ENCODE data around the gene KIF6. TPM values are rescaled to one million over a fixed set of nuclear protein-coding genes. Genes with fewer than 3 reads are reported as not detected.

The KIF6 gene
- 0.20 and 0.31 TPM in 2 replicates for total RNA-seq

GRCh38 chr6:39724787-39725631, at the start of gene KIF6:
Gene KIF6, minus strand, starts transcription at chr6:39725408. Its CDS starts 98 bp downstream, at chr6:39725310.

GRCh38 chr6:39322306-39322850, 402.8 kb downstream of the KIF6 start, which contains the start of gene KCNK16:
Gene KCNK16, minus strand, starts transcription at chr6:39322702. Its CDS starts 162 bp downstream, at chr6:39322540.

GRCh38 chr6:39314273-39314795, 410.9 kb downstream of the KIF6 start, which contains the start of gene KCNK17:
Gene KCNK17, minus strand, starts transcription at chr6:39314419. Its CDS starts 99 bp downstream, at chr6:39314320.

Other genes starting within 250 kb of the KIF6 start
- gene DAAM2, start 67.0 kb upstream of the KIF6 start, total RNA-seq = 12.3 and 15.5 TPM in 2 replicates
- gene MOCS1, start 209.1 kb upstream of the KIF6 start, total RNA-seq = 18.9 and 24.1 TPM in 2 replicates